Activated CD8-positive, alpha-beta memory T cell treated with anti-CD3 and anti-CD28 coated beads, Interleukin-2, amount 50 U/mL, for 24 hours (primary cell): ENCODE measurements around the gene CA12.
"Not testable (repeated sequence)": the region's sequence is repeated elsewhere in the genome, so short reads cannot be mapped to it uniquely, and the experiment has no call there.

Experiments used
- DNase-seq: peaks from one replicate; pipeline ENCODE4 v3.0.0-alpha.2; 2020; ENCODE audit errors: extremely low read depth

Gene CA12

GRCh38 chr15:63338170-63338569 lies 43.5 kb downstream of the CA12 start:
- no peak for DNase-seq

DNA sequence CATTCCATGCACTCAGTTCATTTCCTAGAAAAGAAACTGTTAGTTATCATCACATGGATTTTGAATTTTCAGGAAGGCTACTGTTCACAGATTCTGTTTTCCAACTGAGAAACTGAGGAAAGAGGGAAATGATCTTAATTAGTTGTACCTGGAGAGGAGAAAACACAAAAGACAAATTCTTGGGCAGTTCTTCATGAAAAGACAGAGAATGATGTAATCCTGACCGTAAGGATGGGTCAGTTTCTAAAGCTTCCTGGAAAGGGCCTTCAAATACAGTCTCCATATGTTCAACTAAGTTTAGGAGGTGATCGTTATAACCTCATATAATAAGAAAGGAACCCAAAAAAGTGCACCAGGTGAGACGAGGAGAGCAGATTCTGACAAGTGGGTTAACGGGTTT lies 44.6 kb downstream of the CA12 start:
- no peak for DNase-seq

DNA sequence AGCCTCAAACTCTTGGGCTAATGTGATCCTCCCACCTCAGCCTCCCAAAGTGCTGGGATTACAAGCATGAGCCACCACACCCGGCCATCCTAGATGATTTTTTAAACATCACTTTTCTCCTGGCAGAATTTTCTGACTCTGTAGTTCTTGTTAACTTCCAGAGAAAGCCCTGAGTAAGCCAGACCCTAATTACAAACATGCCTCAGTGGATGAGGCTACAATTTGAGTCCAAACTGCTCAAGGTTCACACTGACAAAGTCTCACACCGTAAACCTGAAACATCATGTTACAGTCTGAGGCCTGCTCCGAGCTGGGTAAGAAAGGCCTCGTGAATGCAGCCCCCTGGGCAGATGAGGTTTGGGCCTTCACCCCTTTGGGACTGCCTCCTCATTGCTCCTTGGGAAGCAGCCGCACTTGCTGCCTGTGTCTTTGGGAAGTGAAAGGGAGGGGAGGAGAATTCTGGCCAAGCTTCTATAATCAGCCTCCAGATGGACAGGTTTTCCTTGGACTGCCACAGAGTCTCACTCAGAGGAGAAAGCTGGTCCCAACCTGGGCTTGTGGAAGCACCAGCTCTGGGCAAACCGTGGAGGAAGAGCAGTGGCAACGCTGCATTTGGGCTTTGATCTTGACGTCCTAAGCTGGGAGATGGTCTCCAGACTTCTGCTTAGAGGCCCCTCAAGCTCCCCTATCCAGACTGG lies 46.0 kb downstream of the CA12 start:
- no peak for DNase-seq

DNA sequence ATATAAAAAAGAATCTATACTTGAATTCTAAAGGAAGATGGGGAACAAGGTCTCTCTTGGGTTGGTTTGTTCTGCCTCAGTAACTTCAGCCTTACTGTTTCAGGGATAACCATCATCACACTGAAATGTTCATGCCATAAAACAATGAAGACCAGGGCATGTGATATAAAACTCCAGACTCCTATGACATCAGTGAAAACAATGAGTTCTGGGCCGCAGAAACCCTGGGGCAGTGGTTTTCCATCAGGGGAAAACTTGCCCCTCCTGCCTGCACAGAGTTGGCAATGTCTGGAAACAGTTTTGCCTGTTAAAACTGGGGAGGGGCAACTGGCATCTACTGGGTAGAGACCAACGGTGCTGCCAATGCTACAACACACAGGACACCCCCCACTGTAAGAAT lies 46.8 kb downstream of the CA12 start:
- DNase-seq = no peak

DNA sequence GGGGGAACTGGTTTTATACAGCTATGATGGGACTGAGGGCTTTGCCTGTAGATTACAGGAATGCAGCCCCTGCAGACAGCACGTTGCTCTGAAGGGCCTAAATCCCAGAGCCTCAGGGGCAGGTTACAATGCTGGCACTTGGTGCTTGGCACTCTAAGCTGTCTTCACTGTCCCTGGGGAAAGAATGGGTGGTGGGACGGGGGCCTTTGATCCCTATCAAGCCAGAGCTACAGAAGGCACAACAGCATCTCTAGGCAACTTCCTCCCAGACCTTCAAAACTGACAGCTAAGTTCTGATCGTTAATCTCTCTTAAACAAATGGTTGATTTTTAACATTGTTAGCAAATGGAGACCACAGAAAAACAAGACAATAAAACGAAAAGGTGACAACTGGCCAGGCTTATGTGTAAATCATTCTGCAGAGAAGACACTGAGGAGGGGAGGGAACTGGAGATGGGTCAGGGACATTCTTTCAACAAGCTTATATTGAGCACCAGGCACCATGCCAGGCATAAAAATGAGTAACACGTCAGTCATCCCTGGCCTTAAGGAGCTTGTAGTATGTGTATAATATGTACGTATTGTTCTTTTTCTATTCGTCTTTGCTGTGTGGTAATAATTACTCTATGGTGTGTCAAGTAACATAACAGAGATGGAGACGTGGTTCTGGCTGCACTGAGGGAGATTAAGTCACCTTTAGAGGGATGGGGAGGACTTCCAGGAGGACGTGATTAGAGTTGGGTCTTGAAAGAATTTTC lies 49.1 kb downstream of the CA12 start:
- DNase-seq = no peak

DNA sequence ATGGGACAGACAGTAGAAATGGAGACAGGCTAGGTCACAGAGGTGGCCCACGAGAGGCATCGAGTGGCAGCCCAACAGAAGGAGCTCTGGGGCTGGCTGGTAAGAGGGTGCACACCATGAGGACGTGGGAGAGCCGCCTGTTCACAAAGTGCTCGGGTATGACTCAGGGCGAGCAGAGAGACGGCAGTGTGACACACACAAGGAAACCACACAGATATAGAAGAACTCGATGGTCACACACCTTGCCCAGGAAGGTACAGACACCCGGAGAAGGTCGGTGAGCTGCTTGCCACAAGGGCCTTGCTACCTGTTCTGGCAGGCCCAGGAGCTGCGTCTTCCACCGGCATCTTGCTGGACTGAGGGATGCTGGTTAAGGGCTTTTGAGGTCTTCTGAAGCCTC lies 50.2 kb downstream of the CA12 start:
- no peak for DNase-seq

- DNase-seq = no peak
Measured at GRCh38 chr15:63330926-63331325, 50.7 kb downstream of the CA12 start.

GRCh38 chr15:63329567-63330350 lies 51.9 kb downstream of the CA12 start:
- DNase-seq = no peak

DNA sequence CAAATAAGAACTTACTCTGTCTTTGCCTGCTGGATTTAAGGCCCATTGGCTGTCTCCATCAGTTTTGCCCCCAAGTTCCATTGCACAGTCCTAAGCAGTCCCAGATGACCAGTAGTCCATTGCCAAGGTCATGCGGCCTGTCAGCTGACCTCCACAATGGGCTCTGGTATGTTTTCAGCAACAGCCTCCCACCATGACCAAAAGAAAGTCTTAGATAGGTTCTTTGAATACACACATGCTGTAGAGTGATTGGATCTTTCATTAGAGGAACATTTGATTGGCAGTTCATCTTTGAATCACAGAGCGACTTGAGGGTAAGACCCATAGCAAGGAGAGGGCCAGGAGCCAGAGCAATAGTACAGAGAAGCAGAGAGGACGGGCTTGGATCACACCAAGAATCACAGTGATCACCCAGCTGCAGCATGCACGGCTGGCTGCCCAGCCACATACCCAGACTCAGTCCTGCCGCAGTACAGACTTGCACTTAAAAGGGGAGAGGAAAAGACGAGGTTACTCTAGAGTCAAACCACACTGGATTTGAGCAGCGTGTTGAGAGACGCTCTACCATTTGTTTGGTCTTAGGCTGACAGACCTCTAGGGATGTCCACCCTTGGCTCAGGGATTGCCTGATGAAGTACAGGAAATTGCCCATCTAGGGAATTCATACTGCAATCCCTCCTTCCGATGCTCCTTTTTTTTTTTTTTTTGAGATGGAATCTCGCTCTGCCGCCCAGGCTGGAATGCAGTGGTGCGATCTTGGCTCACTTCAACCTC lies 53.8 kb downstream of the CA12 start:
- DNase-seq = no peak

GRCh38 chr15:63324770-63325169 lies 56.9 kb downstream of the CA12 start:
- DNase-seq = no peak

DNA sequence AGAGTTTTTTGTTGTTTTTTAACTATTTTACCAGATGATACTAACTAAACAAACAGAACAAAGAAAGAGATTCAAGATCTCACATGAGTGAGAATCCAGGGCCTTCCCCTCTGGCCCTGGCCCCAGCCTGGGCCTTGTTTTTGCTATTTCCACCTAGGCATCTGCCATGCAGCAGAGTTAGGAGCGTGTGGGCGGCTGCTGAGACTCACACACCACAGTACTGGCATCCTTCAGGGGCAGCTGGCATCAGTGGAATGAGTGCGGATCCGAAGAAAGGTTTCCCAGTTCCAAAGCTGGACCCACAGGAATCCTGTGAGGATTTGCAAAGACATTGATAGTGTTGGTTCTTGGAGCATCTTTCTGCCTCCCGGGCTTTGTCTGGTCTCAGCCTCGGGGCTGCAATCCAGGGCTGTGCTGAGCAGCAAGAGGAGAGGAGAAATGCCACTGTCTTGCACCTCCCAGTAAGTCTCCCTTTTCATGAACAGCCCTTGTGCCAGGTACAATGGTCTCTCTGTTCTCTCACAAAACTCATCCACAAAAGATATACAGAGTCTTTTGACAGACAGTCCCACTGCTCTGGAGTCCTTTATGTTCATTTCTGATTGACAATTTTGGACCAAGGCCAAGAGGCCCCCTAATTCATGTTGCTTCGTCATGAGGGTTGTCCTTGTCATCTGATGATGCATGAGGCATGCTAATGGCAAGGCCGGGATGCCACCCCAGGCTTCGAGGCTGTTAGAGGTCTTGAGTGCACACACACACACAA lies 57.7 kb downstream of the CA12 start:
- DNase-seq = no peak

GRCh38 chr15:63322541-63322940 lies 59.1 kb downstream of the CA12 start:
- DNase-seq = no peak

DNA sequence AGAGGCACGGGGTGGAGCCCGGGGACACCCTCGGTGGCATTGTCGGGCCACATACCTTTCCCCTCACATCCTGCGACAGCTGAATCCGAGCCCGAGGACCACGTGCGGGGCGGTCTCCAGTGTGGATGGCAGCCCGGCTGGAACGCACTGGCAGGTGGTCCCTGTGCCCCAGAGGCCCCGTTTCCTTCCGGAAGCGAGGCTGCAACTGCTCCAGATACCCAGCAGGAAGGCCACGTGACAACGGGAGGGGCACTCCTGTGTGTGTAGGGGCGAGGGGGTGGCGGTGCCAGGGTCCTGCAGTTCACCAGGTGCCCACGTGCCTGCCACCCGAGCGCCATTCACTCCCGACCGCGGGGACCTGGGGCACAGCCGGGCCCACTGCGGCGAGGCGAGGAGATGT lies 60.2 kb downstream of the CA12 start:
- DNase-seq = no peak

- DNase-seq = not testable (repeated sequence)
Measured at GRCh38 chr15:63320981-63321380, 60.7 kb downstream of the CA12 start.

DNA sequence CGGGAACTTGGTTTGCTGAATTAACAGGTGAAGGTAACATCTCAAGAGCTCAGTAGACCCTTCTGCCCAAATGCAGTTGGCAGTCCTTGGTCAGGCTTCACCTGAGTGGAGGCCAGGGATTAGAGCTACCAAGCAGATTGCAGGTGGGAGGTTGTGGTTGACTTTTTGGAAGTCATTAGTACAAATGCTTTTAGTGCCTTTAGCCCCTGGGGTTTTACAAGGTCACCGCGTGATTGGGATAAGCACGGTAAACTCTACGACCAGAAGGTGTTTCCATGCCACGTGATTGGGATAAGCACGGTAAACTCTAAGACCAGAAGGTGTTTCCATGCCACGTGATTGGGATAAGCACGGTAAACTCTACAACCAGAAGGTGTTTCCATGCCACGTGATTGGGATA lies 61.2 kb downstream of the CA12 start:
- DNase-seq = not testable (repeated sequence)

DNA sequence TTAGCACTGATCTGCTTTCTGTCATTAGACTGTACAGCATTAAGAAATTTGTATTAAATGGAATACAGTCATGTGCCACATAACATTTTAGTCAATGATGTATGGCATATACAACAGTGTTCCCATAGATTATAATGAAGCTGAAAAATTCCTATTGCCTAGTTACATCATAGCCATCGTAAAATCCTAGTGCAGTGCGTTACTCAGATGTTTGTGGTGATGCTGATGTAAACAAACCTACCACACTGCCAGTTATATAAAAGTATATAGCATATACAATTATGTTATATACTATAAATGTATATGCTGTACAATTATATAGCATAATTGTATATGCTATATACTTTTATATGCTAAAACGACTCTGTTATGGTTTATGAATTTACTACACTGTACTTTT lies 62.6 kb downstream of the CA12 start:
- no peak for DNase-seq

GRCh38 chr15:63318344-63318743 lies 63.3 kb downstream of the CA12 start:
- no peak for DNase-seq

- no peak for DNase-seq
Measured at GRCh38 chr15:63314409-63314808, 67.2 kb downstream of the CA12 start.

- no peak for DNase-seq
Measured at GRCh38 chr15:63313825-63314224, 67.8 kb downstream of the CA12 start.

DNA sequence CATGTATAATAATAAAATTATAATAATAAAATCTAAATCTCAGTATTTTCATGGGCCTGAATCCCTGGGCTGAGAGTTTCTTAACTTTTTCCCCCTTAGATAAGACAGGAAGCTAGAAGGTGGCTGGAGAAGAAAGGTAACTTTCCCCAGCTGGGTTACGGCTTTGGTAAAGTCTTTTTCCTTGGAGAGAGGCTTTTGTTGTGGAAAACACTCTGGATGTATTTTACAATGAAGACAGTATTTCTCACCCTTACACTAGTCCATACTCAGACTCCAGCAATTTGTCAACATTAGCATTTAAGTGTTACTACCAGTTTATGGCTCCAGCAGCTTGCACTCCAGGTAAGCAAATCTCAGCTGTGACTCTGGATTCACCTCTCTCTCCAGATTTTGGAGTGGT lies 69.4 kb downstream of the CA12 start:
- no peak for DNase-seq

GRCh38 chr15:63310646-63311045 lies 71.0 kb downstream of the CA12 start:
- no peak for DNase-seq
